BLaER1 treated with 17β-estradiol and CSF1 and Interleukin-3, amounts not matched to agents 10 nM and 100 nM (cell line): ENCODE data around the gene SLC1A2.

Source experiments
- H3K27ac ChIP-seq, 11 experiments: shearing (Covaris generic); formaldehyde crosslinking; 2 replicates each; pipeline ENCODE4 v1.8.1; 2022
- H3K27me3 ChIP-seq, 11 experiments: shearing (Covaris generic); formaldehyde crosslinking; 2 replicates each; pipeline ENCODE4 v1.8.1; 2022
- H3K36me3 ChIP-seq, 11 experiments: shearing (Covaris generic); formaldehyde crosslinking; 2 replicates each; pipeline ENCODE4 v1.8.1; 2022
- H3K4me1 ChIP-seq, 10 experiments: shearing (Covaris generic); formaldehyde crosslinking; 2 replicates each; pipeline ENCODE4 v1.8.1; 2022
- H3K4me2 ChIP-seq, 11 experiments: shearing (Covaris generic); formaldehyde crosslinking; 2 replicates each; pipeline ENCODE4 v1.8.1; 2022
- H3K4me3 ChIP-seq, 10 experiments: shearing (Covaris generic); formaldehyde crosslinking; 2 replicates each; pipeline ENCODE4 v1.8.1; 2022
- H3K9ac ChIP-seq, 11 experiments: shearing (Covaris generic); formaldehyde crosslinking; 2 replicates each; pipeline ENCODE4 v1.8.1; 2022
- H3K9me3 ChIP-seq, 11 experiments: shearing (Covaris generic); formaldehyde crosslinking; replicated peaks in 1 of 11; 2 replicates each; pipeline ENCODE4 v1.8.1; 2022
- H4K20me1 ChIP-seq, 11 experiments: shearing (Covaris generic); formaldehyde crosslinking; 2 replicates each; pipeline ENCODE4 v1.8.1; 2022
- Cebpa-rat ChIP-seq, 11 experiments: shearing (Covaris generic); IDR thresholded peaks; 2 replicates each; pipeline ENCODE4 v1.8.1; 2022

The SLC1A2 gene

GRCh38 chr11:35348898-35349687 is 70.3 kb downstream of the SLC1A2 start:
- Histone ChIP-seq H3K27ac (no peak overlapping the region), H3K27me3 (no peaks in the 10 kb centered on the region), H3K4me3 (no peak overlapping the region), H3K4me2 (no peak overlapping the region), H3K9me3 (peaks cover 0 to 9% (median 0%) of the 10 kb centered on the region in 11 experiments; a peak in 1 of 22 replicates), H3K4me1 (peaks cover 0 to 34% (median 0%) of the 10 kb centered on the region in 10 experiments; a peak in 9 of 20 replicates), H4K20me1 (no peaks in the 10 kb centered on the region), H3K9ac (no peak overlapping the region), H3K36me3 (no peaks in the 10 kb centered on the region)
- TF ChIP-seq Cebpa-rat (IDR thresholded peaks at IDR 0.05): no peak

- TF ChIP-seq Cebpa-rat (IDR thresholded peaks at IDR 0.05): no peak
- H3K27ac ChIP-seq: no peak overlapping the region
Measured at GRCh38 chr11:35347921-35348331, 71.4 kb downstream of the SLC1A2 start.

GRCh38 chr11:35347173-35347878 is 72.0 kb downstream of the SLC1A2 start:
- Histone ChIP-seq H4K20me1 (no peaks in the 10 kb centered on the region), H3K4me1 (peaks cover 0 to 30% (median 2%) of the 10 kb centered on the region in 10 experiments; a peak in 9 of 20 replicates), H3K4me2 (peak overlapping the region in 1 of 11 experiments; percentile 30; a peak in 3 of 22 replicates), H3K9ac (no peak overlapping the region), H3K27ac (no peak overlapping the region), H3K4me3 (no peak overlapping the region), H3K9me3 (peaks cover 0 to 9% (median 0%) of the 10 kb centered on the region in 11 experiments; a peak in 1 of 22 replicates), H3K27me3 (no peaks in the 10 kb centered on the region), H3K36me3 (no peaks in the 10 kb centered on the region)
- no peak for TF ChIP-seq Cebpa-rat (IDR thresholded peaks at IDR 0.05)

More at GRCh38 chr11:35347921-35348331, 71.4 kb downstream of the SLC1A2 start:
- Histone ChIP-seq H3K9ac (no peak overlapping the region), H3K36me3 (no peaks in the 10 kb centered on the region), H3K4me1 (peaks cover 0 to 34% (median 1%) of the 10 kb centered on the region in 10 experiments; a peak in 9 of 20 replicates), H3K27me3 (no peaks in the 10 kb centered on the region), H3K9me3 (peaks cover 0 to 9% (median 0%) of the 10 kb centered on the region in 11 experiments; a peak in 1 of 22 replicates), H3K4me3 (no peak overlapping the region), H3K4me2 (peak overlapping the region in 1 of 11 experiments; percentile 30; a peak in 3 of 22 replicates), H4K20me1 (no peaks in the 10 kb centered on the region)

GRCh38 chr11:35346472-35347156 is 72.7 kb downstream of the SLC1A2 start:
- H3K4me3 ChIP-seq: no peak overlapping the region
- TF ChIP-seq Cebpa-rat (IDR thresholded peaks at IDR 0.05): no peak
- no peaks in the 10 kb centered on the region for H3K36me3 ChIP-seq
- H3K27me3 ChIP-seq: no peaks in the 10 kb centered on the region
- peaks cover 0 to 23% (median 2%) of the 10 kb centered on the region in 10 experiments; a peak in 9 of 20 replicates for H3K4me1 ChIP-seq
- H3K4me2 ChIP-seq: no peak overlapping the region
- no peak overlapping the region for H3K27ac ChIP-seq
- H3K9ac ChIP-seq: no peak overlapping the region
- peaks cover 0 to 9% (median 0%) of the 10 kb centered on the region in 11 experiments; a peak in 1 of 22 replicates for H3K9me3 ChIP-seq
- no peaks in the 10 kb centered on the region for H4K20me1 ChIP-seq

- Histone ChIP-seq H3K4me2 (peak overlapping the region in 5 of 11 experiments; percentile 2 to 44 (median 34); a peak in 6 of 22 replicates), H3K9ac (no peak overlapping the region), H3K4me3 (no peak overlapping the region), H4K20me1 (no peaks in the 10 kb centered on the region), H3K9me3 (peaks cover 0 to 9% (median 0%) of the 10 kb centered on the region in 11 experiments; a peak in 1 of 22 replicates), H3K27ac (no peak overlapping the region), H3K4me1 (peaks cover 0 to 26% (median 2%) of the 10 kb centered on the region in 10 experiments; a peak in 9 of 20 replicates), H3K27me3 (no peaks in the 10 kb centered on the region), H3K36me3 (no peaks in the 10 kb centered on the region)
- no peak for TF ChIP-seq Cebpa-rat (IDR thresholded peaks at IDR 0.05)
Measured at GRCh38 chr11:35344681-35345574, 74.4 kb downstream of the SLC1A2 start.

GRCh38 chr11:35343033-35343598 is 76.2 kb downstream of the SLC1A2 start:
- no peak overlapping the region for H3K4me3 ChIP-seq
- 0 out of 22 replicates have a peak overlapping the region, but pooled peaks of 1 of the 11 experiments have one; percentile 4 for H3K4me2 ChIP-seq
- no peak for TF ChIP-seq Cebpa-rat (IDR thresholded peaks at IDR 0.05)

GRCh38 chr11:35340715-35341114 is 78.6 kb downstream of the SLC1A2 start:
- H3K27ac ChIP-seq: no peak overlapping the region
- H3K9me3 ChIP-seq: peaks cover 0 to 25% (median 8%) of the 10 kb centered on the region in 11 experiments; a peak in 10 of 22 replicates
- H3K4me1 ChIP-seq: peaks cover 0 to 35% (median 2%) of the 10 kb centered on the region in 10 experiments; a peak in 9 of 20 replicates
- H3K9ac ChIP-seq: no peak overlapping the region
- H3K4me3 ChIP-seq: no peak overlapping the region
- no peak overlapping the region for H3K4me2 ChIP-seq
- H3K27me3 ChIP-seq: no peaks in the 10 kb centered on the region
- no peaks in the 10 kb centered on the region for H4K20me1 ChIP-seq
- TF ChIP-seq Cebpa-rat (IDR thresholded peaks at IDR 0.05): no peak
- H3K36me3 ChIP-seq: no peaks in the 10 kb centered on the region

More at GRCh38 chr11:35343033-35343598, 76.2 kb downstream of the SLC1A2 start:
- H3K9ac ChIP-seq: no peak overlapping the region
- H3K36me3 ChIP-seq: no peaks in the 10 kb centered on the region
- no peaks in the 10 kb centered on the region for H3K27me3 ChIP-seq
- peaks cover 0 to 9% (median 0%) of the 10 kb centered on the region in 11 experiments; a peak in 1 of 22 replicates for H3K9me3 ChIP-seq
- no peak overlapping the region for H3K27ac ChIP-seq
- H3K4me1 ChIP-seq: peaks cover 0 to 32% (median 2%) of the 10 kb centered on the region in 10 experiments; a peak in 9 of 20 replicates
- H4K20me1 ChIP-seq: no peaks in the 10 kb centered on the region
